Epithelial cell of esophagus (primary cell): Measurements from ENCODE around the gene CACNA1B.

Experiments
- DNase-seq: peaks from one replicate; pipeline ENCODE4 v3.0.0; 2010; ENCODE audit warnings: low read depth
- H3K4me3 ChIP-seq: 2 replicates; pipeline ENCODE4 v1.5.1; 2011; ENCODE audit warnings: mild to moderate bottlenecking, low read length, control low read depth
- CTCF ChIP-seq: IDR thresholded peaks from 2 replicates; pipeline ENCODE4 v1.5.1; 2011; ENCODE audit warnings: low read depth, mild to moderate bottlenecking, low read length, control low read depth, inconsistent platforms; ENCODE audit not compliant: insufficient read depth; ENCODE audit errors: missing control alignments

CACNA1B gene

GRCh38 chr9:138033950-138034349 lies 156.4 kb downstream of the CACNA1B start:
- TF ChIP-seq CTCF: no peak
- no peak for DNase-seq
- no peak overlapping the region for H3K4me3 ChIP-seq

GRCh38 chr9:138037140-138037539 lies 159.6 kb downstream of the CACNA1B start:
- H3K4me3 ChIP-seq: no peak overlapping the region
- no peak for DNase-seq
- no peak for TF ChIP-seq CTCF

- no peak overlapping the region for H3K4me3 ChIP-seq
- TF ChIP-seq CTCF: no peak
- no peak for DNase-seq
Observed at GRCh38 chr9:138038244-138038671, 160.7 kb downstream of the CACNA1B start.

GRCh38 chr9:138040446-138041430 lies 163.2 kb downstream of the CACNA1B start:
- H3K4me3 ChIP-seq: no peak overlapping the region
- TF ChIP-seq CTCF: no peak
- DNase-seq: no peak

GRCh38 chr9:138042146-138042545 lies 164.6 kb downstream of the CACNA1B start:
- no peak overlapping the region for H3K4me3 ChIP-seq
- DNase-seq: no peak
- TF ChIP-seq CTCF: no peak

GRCh38 chr9:138042640-138043039 lies 165.1 kb downstream of the CACNA1B start:
- DNase-seq: no peak
- TF ChIP-seq CTCF: no peak

GRCh38 chr9:138043061-138043410 lies 165.5 kb downstream of the CACNA1B start:
- TF ChIP-seq CTCF: no peak
- no peak overlapping the region for H3K4me3 ChIP-seq
- DNase-seq: no peak

More at GRCh38 chr9:138042640-138043039, 165.1 kb downstream of the CACNA1B start:
- H3K4me3 ChIP-seq: no peak overlapping the region
